ENCODE data around the gene CDC42SE1. TPM values are rescaled to one million over a fixed set of nuclear protein-coding genes. Genes with fewer than 3 reads are reported as not detected.

The CDC42SE1 gene
- total RNA-seq, 1 experiment from 2014 or later = 60.8 TPM

DNA sequence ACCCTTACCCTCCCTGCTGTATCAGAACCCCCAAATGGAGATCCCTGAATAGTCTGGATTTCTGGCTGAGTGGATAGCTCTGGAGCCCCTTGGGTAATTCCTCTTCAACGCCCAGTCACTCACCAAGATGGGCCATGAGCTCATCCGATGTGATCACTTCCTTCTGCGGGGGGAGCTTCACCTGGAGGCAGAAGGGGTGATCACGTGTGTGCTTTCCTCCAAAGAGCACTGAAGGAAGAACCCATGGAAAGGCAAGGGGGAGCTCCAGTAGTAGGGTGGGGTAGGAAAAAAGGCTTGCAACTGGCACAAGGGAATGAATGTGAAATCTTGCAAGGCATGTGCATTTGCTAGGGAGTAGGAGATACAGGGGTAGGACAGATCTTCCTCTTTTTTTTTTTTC is 57.8 kb downstream of the CDC42SE1 start:
- no TSS peak for BruUV-seq (replicated peaks)
- H3K36me3 ChIP-seq (ENCODE audit: low read depth, low read length) = no peaks in the 10 kb centered on the region
- CTCF ChIA-PET = no interaction called here

More for the DNA sequence above, 57.8 kb downstream of the CDC42SE1 start:
- no peak for ATAC-seq
- Histone ChIP-seq H3K4me2 (ENCODE audit: low read length) (no peak overlapping the region), H3K27me3 (ENCODE audit: low read length) (no peaks in the 10 kb centered on the region), H3K9me3 (ENCODE audit: low read length) (no peaks in the 10 kb centered on the region), H3K9me2 (replicated peaks; ENCODE audit: low read length) (no peaks in the 10 kb centered on the region), H3K4me3 (ENCODE audit: low read length) (no peak overlapping the region), H3K27ac (ENCODE audit: low read length) (no peak overlapping the region), H4K20me1 (ENCODE audit: low read length) (no peaks in the 10 kb centered on the region), H3K79me2 (ENCODE audit: low read length) (no peaks in the 10 kb centered on the region), H2AFZ (ENCODE audit: low read length) (no peak overlapping the region), H3F3A (ENCODE audit: low read length, unreplicated experiment) (no peaks in the 10 kb centered on the region), H3K9ac (ENCODE audit: low read length) (no peak overlapping the region), H3K4me1 (ENCODE audit: insufficient read depth, low read length) (peaks cover 32% of the 10 kb centered on the region)
- POLR2A ChIA-PET (ENCODE audit: unreplicated experiment) = interaction anchor here (0.6 kb wide), 1 partner anchor 12 kb away, joined by 4 read pairs; no protein-coding TSS in a partner anchor
- intact Hi-C loops (cut with micrococcal nuclease) = loop anchor here (10.0 kb wide), 1 partner anchor 377 kb away; the partner anchor contains the start of gene ENSA
- peak; percentile 37 for DNase-seq
- TF ChIP-seq, protein P1, sequence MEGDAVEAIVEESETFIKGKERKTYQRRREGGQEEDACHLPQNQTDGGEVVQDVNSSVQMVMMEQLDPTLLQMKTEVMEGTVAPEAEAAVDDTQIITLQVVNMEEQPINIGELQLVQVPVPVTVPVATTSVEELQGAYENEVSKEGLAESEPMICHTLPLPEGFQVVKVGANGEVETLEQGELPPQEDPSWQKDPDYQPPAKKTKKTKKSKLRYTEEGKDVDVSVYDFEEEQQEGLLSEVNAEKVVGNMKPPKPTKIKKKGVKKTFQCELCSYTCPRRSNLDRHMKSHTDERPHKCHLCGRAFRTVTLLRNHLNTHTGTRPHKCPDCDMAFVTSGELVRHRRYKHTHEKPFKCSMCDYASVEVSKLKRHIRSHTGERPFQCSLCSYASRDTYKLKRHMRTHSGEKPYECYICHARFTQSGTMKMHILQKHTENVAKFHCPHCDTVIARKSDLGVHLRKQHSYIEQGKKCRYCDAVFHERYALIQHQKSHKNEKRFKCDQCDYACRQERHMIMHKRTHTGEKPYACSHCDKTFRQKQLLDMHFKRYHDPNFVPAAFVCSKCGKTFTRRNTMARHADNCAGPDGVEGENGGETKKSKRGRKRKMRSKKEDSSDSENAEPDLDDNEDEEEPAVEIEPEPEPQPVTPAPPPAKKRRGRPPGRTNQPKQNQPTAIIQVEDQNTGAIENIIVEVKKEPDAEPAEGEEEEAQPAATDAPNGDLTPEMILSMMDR (conservative IDR thresholded peaks at IDR 0.05; ENCODE audit: low read depth, low read length) = no peak
- no peak for TF ChIP-seq EZH2phosphoT487 (IDR thresholded peaks at IDR 0.05; ENCODE audit: borderline replicate concordance, low read length)
- no peak for TF ChIP-seq EZH2 (IDR thresholded peaks at IDR 0.05; ENCODE audit: low read length, unreplicated experiment)

Other genes with a start within 250 kb of the CDC42SE1 start
- 16.7 and 18.5 TPM in 2 replicates for gene ARNT, start 183.0 kb downstream of the CDC42SE1 start, total RNA-seq (2014; rRNA removed)
- gene CTXND2, start 172.5 kb downstream of the CDC42SE1 start, total RNA-seq (2014; rRNA removed) = not detected in 2 replicates
- 35.4 and 42.4 TPM in 2 replicates for gene SETDB1, start 133.3 kb downstream of the CDC42SE1 start, total RNA-seq (2014; rRNA removed)
- gene CERS2, start 84.8 kb downstream of the CDC42SE1 start, total RNA-seq (2014; rRNA removed) = 176 TPM in 2 replicates
- gene ANXA9, start 77.3 kb downstream of the CDC42SE1 start, total RNA-seq (2014; rRNA removed) = 0.18 and 0.75 TPM in 2 replicates
- 6.3 and 7.8 TPM in 2 replicates for gene MINDY1, start 52.7 kb downstream of the CDC42SE1 start, total RNA-seq (2014; rRNA removed)
- 19.4 and 20.3 TPM in 2 replicates for gene PRUNE1, start 51.2 kb downstream of the CDC42SE1 start, total RNA-seq (2014; rRNA removed)
- gene BNIPL, start 23.0 kb downstream of the CDC42SE1 start, total RNA-seq (2014; rRNA removed) = 0.51 and 2.4 TPM in 2 replicates
- 2.8 and 3.8 TPM in 2 replicates for gene C1orf56, start 11.9 kb downstream of the CDC42SE1 start, total RNA-seq (2014; rRNA removed)
- gene MLLT11, start 775 bp upstream of the CDC42SE1 start, total RNA-seq (2014; rRNA removed) = 12.3 and 14.1 TPM in 2 replicates
- 6.4 and 6.9 TPM in 2 replicates for gene GABPB2, start 11.1 kb upstream of the CDC42SE1 start, total RNA-seq (2014; rRNA removed)
- gene SEMA6C, start 87.0 kb upstream of the CDC42SE1 start, total RNA-seq (2014; rRNA removed) = 2.0 and 2.8 TPM in 2 replicates
- not detected in 2 replicates for gene TNFAIP8L2, start 97.0 kb upstream of the CDC42SE1 start, total RNA-seq (2014; rRNA removed)
- gene LYSMD1, start 106.3 kb upstream of the CDC42SE1 start, total RNA-seq (2014; rRNA removed) = 6.3 and 7.5 TPM in 2 replicates
- gene SCNM1, start 106.5 kb upstream of the CDC42SE1 start, total RNA-seq (2014; rRNA removed) = 80.3 and 82.4 TPM in 2 replicates
- gene TMOD4, start 116.4 kb upstream of the CDC42SE1 start, total RNA-seq (2014; rRNA removed) = 1.8 and 2.7 TPM in 2 replicates
- 75.1 and 94.7 TPM in 2 replicates for gene VPS72, start 130.6 kb upstream of the CDC42SE1 start, total RNA-seq (2014; rRNA removed)
- gene PIP5K1A, start 138.9 kb upstream of the CDC42SE1 start, total RNA-seq (2014; rRNA removed) = 63.3 and 78.3 TPM in 2 replicates
- 404 and 469 TPM in 2 replicates for gene PSMD4, start 195.1 kb upstream of the CDC42SE1 start, total RNA-seq (2014; rRNA removed)
- gene ZNF687, start 222.7 kb upstream of the CDC42SE1 start, total RNA-seq (2014; rRNA removed) = 24.6 and 30.3 TPM in 2 replicates